ENCODE data around the gene EPS15.

The EPS15 gene

GRCh38 chr1:51346086-51346942 is 172.8 kb downstream of the EPS15 start:
- POLR2A ChIA-PET = no interaction called here
- Histone ChIP-seq H3K4me3 (ENCODE audit: low read depth, low read length) (no peak overlapping the region), H3K36me3 (ENCODE audit: control insufficient read depth in 2 of 2, insufficient read depth in 1 of 2, low read length in 2 of 2) (no peaks in the 10 kb centered on the region), H3K4me1 (ENCODE audit: control insufficient read depth, insufficient read depth, low read length) (no peaks in the 10 kb centered on the region), H3K9me3 (ENCODE audit: control insufficient read depth, insufficient read depth, low read depth, low read length) (no peaks in the 10 kb centered on the region), H3K27ac (ENCODE audit: extremely low read depth, low read depth, low read length) (no peak overlapping the region)
- TF ChIP-seq ZNF600 (tag by site-specific recombination; IDR thresholded peaks at IDR 0.05) (no peak), PRDM4 (tag by site-specific recombination; IDR thresholded peaks at IDR 0.05) (no peak), ZNF654 (tag by site-specific recombination; IDR thresholded peaks at IDR 0.05; ENCODE audit: low read depth) (no peak), TSHZ1 (tag by site-specific recombination; IDR thresholded peaks at IDR 0.05; ENCODE audit: borderline replicate concordance) (no peak), RBAK (tag by site-specific recombination; IDR thresholded peaks at IDR 0.05) (no peak), ZNF354C (tag by site-specific recombination; IDR thresholded peaks at IDR 0.05; ENCODE audit: borderline replicate concordance, low read depth) (no peak), ZNF529 (tag by site-specific recombination; IDR thresholded peaks at IDR 0.05; ENCODE audit: insufficient replicate concordance) (no peak), HIC1 (tag by site-specific recombination; IDR thresholded peaks at IDR 0.05) (no peak), GFI1B (tag by site-specific recombination; IDR thresholded peaks at IDR 0.05) (no peak), ZSCAN16 (tag by site-specific recombination; IDR thresholded peaks at IDR 0.05) (no peak), ZNF629 (tag by site-specific recombination; IDR thresholded peaks at IDR 0.05) (no peak)
- CTCF ChIA-PET = interaction anchor here (0.8 kb wide), 1 partner anchor 99 kb away, joined by 3 read pairs; no protein-coding TSS in a partner anchor

GRCh38 chr1:51345300-51345687 is 173.8 kb downstream of the EPS15 start:
- no peak overlapping the region for H3K4me3 ChIP-seq (ENCODE audit: low read depth, low read length)
- H3K36me3 ChIP-seq (ENCODE audit: control insufficient read depth in 2 of 2, insufficient read depth in 1 of 2, low read length in 2 of 2) = no peaks in the 10 kb centered on the region
- no peak overlapping the region for H3K27ac ChIP-seq (ENCODE audit: extremely low read depth, low read depth, low read length)
- H3K9me3 ChIP-seq (ENCODE audit: control insufficient read depth, insufficient read depth, low read depth, low read length) = no peaks in the 10 kb centered on the region
- POLR2A ChIA-PET = no interaction called here
- CTCF ChIA-PET = interaction anchor here (0.6 kb wide), 1 partner anchor 15 kb away, joined by 4 read pairs; no protein-coding TSS in a partner anchor
- no peaks in the 10 kb centered on the region for H3K4me1 ChIP-seq (ENCODE audit: control insufficient read depth, insufficient read depth, low read length)
- no peak for TF ChIP-seq ZNF274 (IDR thresholded peaks at IDR 0.05; ENCODE audit: low read length)
- no peak for TF ChIP-seq ZNF274 (tag by site-specific recombination; IDR thresholded peaks at IDR 0.05; ENCODE audit: borderline replicate concordance)
- TF ChIP-seq ZNF202 (tag by site-specific recombination; IDR thresholded peaks at IDR 0.05; ENCODE audit: borderline replicate concordance) = no peak
- TF ChIP-seq ZNF184 (tag by site-specific recombination; IDR thresholded peaks at IDR 0.05) = no peak
- TF ChIP-seq ZNF311 (tag by site-specific recombination; IDR thresholded peaks at IDR 0.05; ENCODE audit: borderline replicate concordance) = no peak
- no peak for TF ChIP-seq BCL6B (tag by site-specific recombination; IDR thresholded peaks at IDR 0.05)
- TF ChIP-seq ZNF362 (tag by site-specific recombination; IDR thresholded peaks at IDR 0.05) = no peak
- no peak for TF ChIP-seq ZNF23 (tag by site-specific recombination; IDR thresholded peaks at IDR 0.05; ENCODE audit: borderline replicate concordance)
